Astrocyte (in vitro differentiated cells and primary cell): Measurements from ENCODE around the gene MUS81.

ENCODE experiments used
- CTCF ChIP-seq: IDR thresholded peaks from 2 replicates; pipeline ENCODE4 v1.5.1; 2011; ENCODE audit warnings: low read depth, mild to moderate bottlenecking, inconsistent platforms, low read length, moderate library complexity; ENCODE audit not compliant: insufficient read depth
- EZH2 ChIP-seq: IDR thresholded peaks from 2 replicates; pipeline ENCODE4 v1.6.1; 2012; ENCODE audit warnings: mild to moderate bottlenecking, low read length, inconsistent platforms; ENCODE audit not compliant: insufficient read depth

DNA sequence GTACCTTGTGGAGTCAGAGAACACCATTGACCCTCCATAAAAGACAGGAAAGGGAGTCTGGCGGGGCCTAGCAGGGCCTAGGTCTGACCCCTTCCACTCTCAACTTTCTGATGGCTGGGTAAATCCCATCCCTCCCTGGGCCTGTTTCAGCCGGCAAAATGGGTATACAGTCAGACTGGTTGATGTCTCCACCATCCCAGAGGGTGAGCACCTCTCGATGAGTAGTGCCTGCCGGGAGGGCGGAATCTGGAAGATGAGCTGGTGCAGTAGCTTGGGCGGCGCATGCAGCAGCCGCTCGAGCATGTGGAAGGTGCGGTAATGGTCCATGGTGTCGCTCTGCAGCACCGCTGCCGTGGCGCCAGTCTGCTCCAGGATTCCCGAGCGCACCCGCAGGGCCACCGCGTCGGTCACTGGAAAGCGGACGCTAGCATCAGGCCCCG lies 27.5 kb downstream of the MUS81 start:
- TF ChIP-seq CTCF, result no peak
- no peak for TF ChIP-seq EZH2
